ENCODE data around the gene PCGF3.
"Not testable (repeated sequence)": the region's sequence is repeated elsewhere in the genome, so short reads cannot be mapped to it uniquely, and the experiment has no call there.

The PCGF3 gene

GRCh38 chr4:797066-797465, 91.4 kb downstream of the PCGF3 start:
- no peak for DNase-seq (ENCODE audit: low read depth)

GRCh38 chr4:801436-802124, 95.9 kb downstream of the PCGF3 start:
- no peak for DNase-seq (ENCODE audit: low read depth)

GRCh38 chr4:803884-804283, 98.3 kb downstream of the PCGF3 start:
- no peak for DNase-seq (ENCODE audit: low read depth)

GRCh38 chr4:804804-805203, 99.2 kb downstream of the PCGF3 start:
- DNase-seq (ENCODE audit: low read depth) = no peak

GRCh38 chr4:806979-807378, 101.3 kb downstream of the PCGF3 start:
- DNase-seq (ENCODE audit: low read depth) = not testable (repeated sequence)

GRCh38 chr4:807792-808191, 102.2 kb downstream of the PCGF3 start:
- DNase-seq (ENCODE audit: low read depth) = no peak

- no peak for DNase-seq (ENCODE audit: low read depth)
Observed at GRCh38 chr4:808860-809570, 103.4 kb downstream of the PCGF3 start.

GRCh38 chr4:813900-814299, 108.3 kb downstream of the PCGF3 start:
- no peak for DNase-seq (ENCODE audit: low read depth)

GRCh38 chr4:814312-814850, 108.7 kb downstream of the PCGF3 start:
- DNase-seq (ENCODE audit: low read depth) = no peak

GRCh38 chr4:815464-816146, 110.0 kb downstream of the PCGF3 start:
- no peak for DNase-seq (ENCODE audit: low read depth)

GRCh38 chr4:818106-818921, 112.7 kb downstream of the PCGF3 start:
- DNase-seq (ENCODE audit: low read depth) = no peak

GRCh38 chr4:819401-820229, 114.0 kb downstream of the PCGF3 start:
- no peak for DNase-seq (ENCODE audit: low read depth)
